ENCODE data around the gene PHF21B. TPM values are rescaled to one million over a fixed set of nuclear protein-coding genes. Genes with fewer than 3 reads are reported as not detected.
"Not testable (repeated sequence)": the region's sequence is repeated elsewhere in the genome, so short reads cannot be mapped to it uniquely, and the experiment has no call there.

The PHF21B gene
- total RNA-seq, 3 donors from 2014 or later: 0.26 TPM; not detected in 2

DNA sequence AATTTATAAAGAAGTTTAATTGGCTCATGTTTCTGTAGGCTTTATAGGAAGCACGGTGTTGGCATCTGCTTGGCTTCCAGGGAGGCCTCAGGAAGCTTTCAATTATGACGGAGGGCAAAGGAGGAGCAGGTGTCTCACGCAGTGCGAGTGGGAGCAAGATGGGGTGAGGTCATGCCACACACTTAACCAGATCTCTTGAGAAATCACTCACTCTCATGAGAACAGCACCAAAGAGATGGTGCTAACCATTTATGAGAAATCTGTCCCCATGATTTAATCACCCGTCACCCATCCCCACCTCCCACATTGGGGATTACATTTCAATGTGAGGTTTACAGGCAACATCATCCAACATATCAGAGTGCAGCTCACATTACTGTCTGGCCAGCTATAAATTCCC is 153.9 kb downstream of the PHF21B start:
- ATAC-seq (peak; percentile 37 to 83), DNase-seq (no peak)
- Mint-ChIP-seq H3K4me3 (no peak overlapping the region), H3K9me3 (no peaks in the 10 kb centered on the region), H3K4me1 (ENCODE audit: low read depth) (no peaks in the 10 kb centered on the region), H3K27me3 (ENCODE audit: low read depth) (no peaks in the 10 kb centered on the region), H3K36me3 (ENCODE audit: insufficient read depth) (no peaks in the 10 kb centered on the region)

DNA sequence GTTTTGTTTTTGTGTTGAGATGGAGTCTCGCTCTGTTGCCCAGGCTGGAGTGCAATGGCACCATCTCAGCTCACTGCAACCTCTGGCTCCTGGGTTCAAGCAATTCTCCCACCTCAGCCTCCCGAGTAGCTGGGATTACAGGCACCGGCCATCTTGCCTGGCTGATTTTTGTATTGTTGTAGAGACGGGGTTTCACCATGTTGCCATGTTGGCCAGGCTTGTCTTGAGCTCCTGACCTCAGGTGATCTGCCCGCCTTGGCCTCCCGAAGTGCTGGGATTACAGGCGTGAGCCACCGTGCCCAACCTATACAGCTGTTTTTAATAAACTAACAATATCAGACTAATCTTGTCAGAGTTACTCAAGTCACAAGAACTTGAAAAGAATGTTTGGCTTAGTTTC is 155.2 kb downstream of the PHF21B start:
- not testable (repeated sequence) for H3K9me3 Mint-ChIP-seq; H3K4me1 Mint-ChIP-seq (ENCODE audit: low read depth); DNase-seq; H3K27me3 Mint-ChIP-seq (ENCODE audit: low read depth); H3K4me3 Mint-ChIP-seq; ATAC-seq; H3K36me3 Mint-ChIP-seq (ENCODE audit: insufficient read depth)

DNA sequence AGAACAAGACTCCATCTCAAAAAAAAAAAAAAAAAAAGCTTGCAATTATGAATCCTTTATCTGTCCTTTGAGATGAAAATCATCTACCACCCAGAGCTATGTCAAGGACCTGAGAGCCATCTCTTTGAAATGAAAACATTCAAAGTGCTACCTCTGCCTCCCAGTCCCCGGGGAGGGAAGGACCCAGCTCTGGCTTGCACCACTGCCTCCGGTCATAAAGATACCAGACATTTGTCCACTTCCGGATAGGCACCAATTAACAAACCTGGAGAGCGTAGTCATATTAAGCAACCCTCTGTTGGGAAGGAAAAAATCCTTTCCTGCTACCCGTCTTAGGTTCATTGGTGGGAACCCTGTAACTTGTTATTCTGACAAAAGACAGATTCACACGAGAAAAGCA is 158.9 kb downstream of the PHF21B start:
- ATAC-seq: no peak
- no peaks in the 10 kb centered on the region for H3K36me3 Mint-ChIP-seq (ENCODE audit: insufficient read depth)

DNA sequence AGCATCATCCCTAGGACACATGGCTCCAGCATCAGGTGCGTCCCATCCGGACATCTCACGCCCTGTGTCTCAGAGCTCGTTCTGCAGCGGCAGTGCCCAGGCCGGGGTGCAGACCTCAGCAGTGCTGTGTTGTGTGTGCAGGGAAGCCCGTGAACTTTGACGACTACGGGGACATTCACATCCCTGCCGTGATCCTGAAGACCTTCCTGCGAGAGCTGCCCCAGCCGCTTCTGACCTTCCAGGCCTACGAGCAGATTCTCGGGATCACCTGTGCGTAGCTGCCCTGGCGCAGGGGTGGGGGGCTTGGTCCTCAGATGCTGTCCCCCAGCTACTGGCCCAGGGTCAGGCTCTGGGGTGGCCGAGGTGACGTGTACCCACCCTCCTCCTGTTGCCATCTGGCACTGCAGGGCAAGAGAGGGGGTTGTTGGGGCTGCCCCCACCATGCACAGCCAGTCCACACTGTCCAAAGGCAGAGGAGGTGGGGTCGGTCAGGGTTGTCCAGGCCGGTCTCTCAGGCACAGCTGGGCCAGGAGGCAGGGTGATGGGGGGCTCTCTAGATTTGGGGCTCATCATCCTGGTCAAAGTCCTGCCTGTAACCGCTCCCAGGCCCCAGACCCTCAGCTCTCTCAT is 160.9 kb downstream of the PHF21B start:
- no peak for ATAC-seq
- Mint-ChIP-seq H3K27me3 (ENCODE audit: low read depth) (peaks cover 4% of the 10 kb centered on the region), H3K4me1 (ENCODE audit: low read depth) (no peaks in the 10 kb centered on the region)

More for the DNA sequence above, 158.9 kb downstream of the PHF21B start:
- DNase-seq: no peak
- no peaks in the 10 kb centered on the region for H3K27me3 Mint-ChIP-seq (ENCODE audit: low read depth)
- H3K4me3 Mint-ChIP-seq: no peak overlapping the region
- H3K9me3 Mint-ChIP-seq: no peaks in the 10 kb centered on the region
- no peaks in the 10 kb centered on the region for H3K4me1 Mint-ChIP-seq (ENCODE audit: low read depth)

DNA sequence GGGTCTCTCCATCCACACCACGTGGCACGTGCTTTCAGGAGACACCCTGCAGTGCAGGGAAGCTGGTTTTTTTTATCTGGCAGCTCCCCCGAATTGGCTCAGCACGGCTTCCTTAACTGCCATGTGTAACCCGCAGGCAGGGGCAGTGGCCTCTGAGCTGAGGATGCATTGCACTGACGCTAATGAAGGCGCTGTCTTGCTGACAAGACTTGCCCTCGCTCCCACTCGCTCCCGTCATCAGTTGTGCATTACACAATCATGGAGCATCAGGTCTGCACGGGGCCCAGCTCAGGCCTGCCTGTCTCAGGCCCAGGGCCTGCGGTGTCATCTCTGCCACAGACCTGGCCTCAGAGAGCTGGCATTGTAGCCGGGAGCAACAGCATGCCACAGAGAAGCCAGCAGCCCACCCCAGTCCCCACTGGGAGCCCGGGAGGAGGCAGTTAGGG is 161.5 kb downstream of the PHF21B start:
- Mint-ChIP-seq H3K4me3 (no peak overlapping the region), H3K27me3 (ENCODE audit: low read depth) (peaks cover 4% of the 10 kb centered on the region), H3K36me3 (ENCODE audit: insufficient read depth) (no peaks in the 10 kb centered on the region), H3K4me1 (ENCODE audit: low read depth) (no peaks in the 10 kb centered on the region), H3K9me3 (peaks cover 8% of the 10 kb centered on the region)
- no peak for ATAC-seq
- no peak for DNase-seq

More for the DNA sequence above, 160.9 kb downstream of the PHF21B start:
- DNase-seq: no peak
- no peaks in the 10 kb centered on the region for H3K36me3 Mint-ChIP-seq (ENCODE audit: insufficient read depth)
- H3K4me3 Mint-ChIP-seq: no peak overlapping the region
- H3K9me3 Mint-ChIP-seq: peaks cover 8% of the 10 kb centered on the region

DNA sequence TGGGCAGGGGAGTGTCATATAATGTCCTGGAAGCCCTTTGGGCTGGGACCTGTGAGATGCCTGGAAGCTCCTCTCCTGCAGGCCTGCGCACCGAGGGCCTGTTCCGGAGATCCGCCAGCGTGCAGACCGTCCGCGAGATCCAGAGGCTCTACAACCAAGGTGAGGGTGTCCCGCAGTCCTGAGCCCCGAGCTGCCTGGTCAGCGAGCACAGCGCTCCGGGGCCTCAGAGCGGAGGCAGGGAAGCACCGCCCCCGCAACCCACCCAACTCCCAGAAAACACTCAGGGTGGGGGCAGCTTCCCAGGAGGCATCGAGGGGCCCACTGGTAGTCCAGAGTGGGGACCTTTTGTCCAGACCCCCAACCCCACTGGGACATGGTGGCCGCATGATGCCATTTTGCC is 161.9 kb downstream of the PHF21B start:
- Mint-ChIP-seq H3K4me3 (no peak overlapping the region), H3K9me3 (peaks cover 8% of the 10 kb centered on the region), H3K27me3 (ENCODE audit: low read depth) (peaks cover 4% of the 10 kb centered on the region), H3K36me3 (ENCODE audit: insufficient read depth) (no peaks in the 10 kb centered on the region), H3K4me1 (ENCODE audit: low read depth) (no peaks in the 10 kb centered on the region)
- DNase-seq: no peak
- ATAC-seq: no peak

DNA sequence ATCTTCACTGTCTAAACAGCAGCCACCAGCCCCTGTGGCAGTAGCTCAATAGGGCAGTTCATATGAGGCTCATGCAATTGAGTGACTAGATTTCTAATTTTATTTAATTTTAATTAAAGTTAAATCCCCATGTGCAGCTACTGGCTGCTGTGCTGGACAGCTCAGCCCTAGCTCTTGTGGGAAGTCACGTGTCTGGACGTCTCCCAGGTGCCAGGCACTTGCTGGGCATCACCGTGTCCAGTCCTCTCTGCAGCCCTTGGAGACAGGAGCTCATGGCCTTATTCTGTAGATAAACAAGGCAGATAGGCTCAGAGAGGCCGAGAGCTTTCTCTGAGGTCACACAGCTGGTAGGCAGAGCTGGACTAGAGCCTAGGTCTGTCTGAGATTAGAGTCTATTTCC is 162.4 kb downstream of the PHF21B start:
- Mint-ChIP-seq H3K36me3 (ENCODE audit: insufficient read depth) (no peaks in the 10 kb centered on the region), H3K4me1 (ENCODE audit: low read depth) (no peaks in the 10 kb centered on the region), H3K9me3 (peaks cover 8% of the 10 kb centered on the region), H3K4me3 (no peak overlapping the region), H3K27me3 (ENCODE audit: low read depth) (peaks cover 4% of the 10 kb centered on the region)
- ATAC-seq: no peak
- DNase-seq: no peak

DNA sequence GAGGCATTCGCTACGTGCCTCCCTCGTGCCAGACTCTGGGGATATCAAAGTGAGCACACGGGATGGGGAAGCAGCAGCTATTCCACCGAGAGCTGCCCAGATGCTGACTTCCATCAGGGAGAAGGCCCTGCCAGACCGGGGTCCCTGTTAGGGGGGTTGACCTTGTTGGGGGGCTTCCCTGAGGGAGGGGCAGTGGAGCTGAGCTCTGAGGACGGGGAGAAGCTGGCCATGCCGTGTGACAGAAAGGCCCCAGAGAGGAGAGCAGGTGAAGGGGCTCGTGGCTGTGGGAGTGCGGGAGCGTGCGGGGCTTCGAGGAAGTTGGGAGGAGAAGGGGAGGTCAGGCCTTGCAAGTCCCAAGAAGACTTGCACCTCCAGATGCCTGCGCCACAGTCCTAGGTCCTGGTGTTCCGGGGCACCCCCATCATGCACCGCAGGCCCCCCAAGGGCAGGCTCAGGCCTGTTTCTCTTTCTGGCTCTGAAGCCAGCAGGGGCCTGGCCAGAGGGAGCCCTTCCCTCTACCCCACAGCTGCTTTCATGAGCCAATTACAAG is 163.0 kb downstream of the PHF21B start:
- ATAC-seq (no peak), DNase-seq (no peak)
- Mint-ChIP-seq H3K27me3 (ENCODE audit: low read depth) (peaks cover 4% of the 10 kb centered on the region), H3K4me1 (ENCODE audit: low read depth) (no peaks in the 10 kb centered on the region), H3K9me3 (peaks cover 8% of the 10 kb centered on the region), H3K36me3 (ENCODE audit: insufficient read depth) (no peaks in the 10 kb centered on the region), H3K4me3 (no peak overlapping the region)

DNA sequence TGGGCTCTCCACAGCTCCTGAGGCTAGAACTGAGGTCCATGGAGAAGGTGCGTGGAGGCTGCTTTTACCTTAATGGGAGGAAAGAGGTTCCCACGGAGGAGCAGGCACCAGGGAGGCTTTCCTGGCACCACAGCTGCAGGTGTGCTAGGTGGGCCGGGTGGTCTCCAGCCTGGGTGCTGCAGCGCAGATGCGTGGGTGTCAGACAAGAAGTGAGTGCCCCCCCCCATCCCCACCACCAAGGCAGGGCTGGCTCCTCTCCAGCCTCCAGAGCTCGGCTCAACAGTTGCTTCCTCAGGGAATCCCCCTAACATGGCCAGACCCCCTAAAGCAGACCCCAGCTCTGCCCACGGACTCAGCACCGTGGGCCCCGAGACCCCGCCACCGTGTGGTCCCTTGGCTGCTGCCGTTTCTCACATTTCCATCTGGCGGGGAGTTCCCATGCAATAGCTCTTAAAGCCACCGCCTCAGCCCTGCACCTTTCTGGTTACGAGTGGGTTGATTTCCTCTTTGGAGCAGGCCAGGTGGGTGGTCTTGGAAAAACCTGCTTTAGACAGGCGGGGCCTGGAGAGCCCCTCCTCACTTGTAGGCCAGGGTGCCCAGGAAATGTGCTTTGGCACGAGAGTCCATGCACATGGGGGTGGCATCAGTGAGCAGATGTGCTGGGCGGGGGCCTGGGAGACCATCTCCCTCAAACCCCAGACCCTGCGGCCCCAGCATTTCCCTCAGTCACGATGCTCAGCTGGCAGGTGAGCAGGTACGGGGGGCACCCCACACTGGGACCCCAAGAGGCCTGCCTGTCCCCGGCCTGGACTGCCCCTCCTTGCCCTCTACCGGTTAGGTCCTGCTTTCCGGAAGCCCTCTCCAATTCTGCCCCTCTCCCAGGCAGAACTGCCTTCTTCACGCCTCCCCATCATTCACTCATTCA is 163.7 kb downstream of the PHF21B start:
- no peak for ATAC-seq
- Mint-ChIP-seq H3K9me3 (peaks cover 8% of the 10 kb centered on the region), H3K4me3 (no peak overlapping the region), H3K4me1 (ENCODE audit: low read depth) (no peaks in the 10 kb centered on the region), H3K36me3 (ENCODE audit: insufficient read depth) (no peaks in the 10 kb centered on the region), H3K27me3 (ENCODE audit: low read depth) (peaks cover 4% of the 10 kb centered on the region)
- no peak for DNase-seq

DNA sequence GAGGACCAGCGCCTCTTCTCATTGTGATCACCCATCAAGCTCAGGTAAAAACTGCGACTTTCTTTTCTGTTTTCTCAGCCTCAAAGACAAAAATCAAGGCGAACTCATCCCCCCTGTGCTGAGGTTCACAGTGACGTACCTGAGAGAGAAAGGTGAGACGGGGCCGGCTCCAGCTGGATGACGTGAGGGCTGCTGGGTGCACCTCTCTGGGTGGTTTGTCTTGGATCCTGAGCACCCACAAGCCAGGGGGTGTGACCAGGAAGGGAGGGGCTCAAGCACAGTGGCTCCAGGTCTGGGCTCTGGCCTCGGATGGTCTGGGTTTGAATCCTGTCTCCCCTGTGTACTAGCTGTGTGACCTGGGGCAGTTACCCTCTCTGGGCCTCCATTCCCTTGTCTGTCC is 164.6 kb downstream of the PHF21B start:
- H3K9me3 Mint-ChIP-seq: peaks cover 8% of the 10 kb centered on the region
- H3K27me3 Mint-ChIP-seq (ENCODE audit: low read depth): peaks cover 10% of the 10 kb centered on the region
- H3K4me3 Mint-ChIP-seq: no peak overlapping the region
- DNase-seq (no peak), ATAC-seq (no peak)
- H3K4me1 Mint-ChIP-seq (ENCODE audit: low read depth): no peaks in the 10 kb centered on the region
- H3K36me3 Mint-ChIP-seq (ENCODE audit: insufficient read depth): no peaks in the 10 kb centered on the region

DNA sequence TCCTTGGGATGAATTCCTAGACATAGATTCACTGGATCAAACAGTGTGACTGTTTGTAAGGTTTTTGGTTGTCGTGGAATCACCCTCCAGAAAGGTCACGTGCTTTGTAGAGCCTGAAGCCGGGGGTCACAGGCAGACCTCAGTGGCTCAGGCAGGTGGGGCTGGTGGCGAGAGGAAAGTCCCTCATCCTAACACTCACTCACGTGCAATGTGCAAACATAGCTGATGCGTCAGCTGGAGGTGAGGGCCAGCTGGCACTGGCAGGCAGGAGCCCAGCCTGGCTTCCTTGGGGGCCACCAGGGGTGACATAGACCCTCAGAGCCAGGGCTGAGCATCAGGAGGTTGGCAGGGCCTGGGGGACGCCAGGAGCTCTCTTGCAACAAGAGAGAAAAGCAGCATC is 167.4 kb downstream of the PHF21B start:
- DNase-seq (no peak), ATAC-seq (no peak)
- Mint-ChIP-seq H3K36me3 (ENCODE audit: insufficient read depth) (no peaks in the 10 kb centered on the region), H3K4me1 (ENCODE audit: low read depth) (no peaks in the 10 kb centered on the region), H3K9me3 (peaks cover 8% of the 10 kb centered on the region), H3K27me3 (ENCODE audit: low read depth) (peaks cover 18% of the 10 kb centered on the region), H3K4me3 (no peak overlapping the region)

DNA sequence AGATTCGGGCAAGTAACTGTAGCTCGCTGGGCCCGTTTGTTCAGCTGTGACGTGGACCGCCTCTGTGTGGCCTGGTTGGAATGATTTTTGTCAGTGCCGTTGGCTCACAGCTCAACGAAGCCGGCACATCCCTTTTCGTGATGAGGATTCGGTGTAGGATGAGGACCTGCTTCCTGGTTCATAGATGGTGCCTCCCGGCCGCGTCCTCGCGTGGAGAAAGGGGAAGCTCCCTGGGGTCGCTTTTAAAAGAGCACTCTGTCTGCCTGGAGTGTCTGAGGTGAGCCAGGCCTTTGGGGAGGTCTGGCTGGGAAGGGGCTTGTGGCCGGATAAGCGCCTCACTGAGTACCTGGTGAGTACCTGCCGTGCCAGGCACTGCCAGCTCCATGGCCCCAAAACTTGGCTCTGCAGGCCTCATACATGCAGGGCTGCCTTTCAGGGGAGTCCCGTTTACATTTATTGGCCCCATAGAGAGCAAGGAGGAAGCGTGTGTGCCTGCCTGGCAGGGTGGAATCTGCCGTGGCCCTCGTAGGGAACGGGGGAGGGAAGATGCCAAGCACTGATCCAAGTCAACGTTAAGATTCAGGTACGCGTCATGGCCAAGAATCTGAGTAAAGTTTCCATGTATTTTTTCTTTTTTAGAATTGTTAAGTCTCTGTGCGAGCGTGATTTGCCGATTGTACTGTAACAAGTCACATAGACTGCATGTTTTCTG is 169.0 kb downstream of the PHF21B start:
- Mint-ChIP-seq H3K27me3 (ENCODE audit: low read depth) (peaks cover 22% of the 10 kb centered on the region), H3K4me1 (ENCODE audit: low read depth) (no peaks in the 10 kb centered on the region), H3K36me3 (ENCODE audit: insufficient read depth) (no peaks in the 10 kb centered on the region), H3K9me3 (peaks cover 12% of the 10 kb centered on the region), H3K4me3 (no peak overlapping the region)
- ATAC-seq (no peak), DNase-seq (no peak)

DNA sequence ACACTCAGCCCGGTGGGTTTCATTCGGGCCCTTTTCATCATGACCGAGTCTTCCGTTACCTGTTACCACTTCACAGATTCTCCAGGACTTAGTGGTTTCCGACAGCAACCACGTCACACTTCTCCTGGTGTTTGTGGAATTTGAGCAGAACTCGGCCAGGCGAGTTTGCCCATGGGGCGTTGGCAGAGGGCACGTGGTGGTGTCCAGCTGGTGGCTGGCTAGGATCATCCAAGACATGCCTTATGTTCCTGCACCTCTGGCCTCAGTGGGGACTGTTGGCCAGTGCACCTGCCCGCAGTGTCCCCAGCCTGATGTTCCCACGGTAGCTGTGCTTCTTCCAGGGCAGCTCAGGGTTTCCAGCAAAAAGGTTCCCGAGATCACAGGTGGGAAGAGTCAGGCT is 170.1 kb downstream of the PHF21B start:
- no peak overlapping the region for H3K4me3 Mint-ChIP-seq
- no peaks in the 10 kb centered on the region for H3K4me1 Mint-ChIP-seq (ENCODE audit: low read depth)
- no peaks in the 10 kb centered on the region for H3K36me3 Mint-ChIP-seq (ENCODE audit: insufficient read depth)
- no peak for DNase-seq
- no peak for ATAC-seq
- peaks cover 21% of the 10 kb centered on the region for H3K27me3 Mint-ChIP-seq (ENCODE audit: low read depth)
- peaks cover 12% of the 10 kb centered on the region for H3K9me3 Mint-ChIP-seq

DNA sequence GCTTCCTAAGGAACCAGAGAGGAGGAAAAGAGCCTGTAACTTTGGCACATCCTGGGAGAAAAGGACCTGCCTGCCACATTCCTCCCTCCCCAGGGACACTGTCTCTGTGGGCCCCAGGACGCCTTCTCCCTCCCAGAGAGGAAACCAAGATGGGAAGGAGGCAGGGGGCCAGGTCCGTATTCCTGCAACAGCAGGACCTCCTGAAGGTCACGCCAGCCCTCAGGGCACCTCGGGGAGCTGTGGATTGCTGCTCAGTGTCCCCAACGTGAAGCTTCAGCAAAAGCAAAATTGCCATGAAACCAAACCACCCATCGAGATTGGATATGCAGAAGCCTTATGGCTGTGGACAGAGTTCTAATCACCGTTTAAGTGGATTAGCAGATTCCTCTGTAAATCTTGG is 170.7 kb downstream of the PHF21B start:
- no peak for DNase-seq
- Mint-ChIP-seq H3K27me3 (ENCODE audit: low read depth) (peaks cover 25% of the 10 kb centered on the region), H3K4me1 (ENCODE audit: low read depth) (no peaks in the 10 kb centered on the region), H3K4me3 (no peak overlapping the region), H3K9me3 (peaks cover 13% of the 10 kb centered on the region), H3K36me3 (ENCODE audit: insufficient read depth) (no peaks in the 10 kb centered on the region)
- ATAC-seq: no peak

Data from activated T-cell treated with anti-CD3 and anti-CD28 coated beads, Interleukin-2, amount 50 U/mL, for 4 hours (primary cell).